Astrocyte of the spinal cord (primary cell): ENCODE data around the gene TUBGCP5.

Source experiments
- DNase-seq: peaks from one replicate; pipeline ENCODE4 v3.0.0; 2011; ENCODE audit warnings: low read depth, low spot score
- H3K4me3 ChIP-seq: 2 replicates; pipeline ENCODE4 v1.5.1; 2011; ENCODE audit warnings: low read depth, mild to moderate bottlenecking, low read length, moderate library complexity
- CTCF ChIP-seq: IDR thresholded peaks from 2 replicates; pipeline ENCODE4 v1.5.1; 2012; ENCODE audit warnings: low read depth, mild to moderate bottlenecking, low read length, inconsistent platforms
- in situ Hi-C: cut with HindIII; loops from 2 replicates; pipeline ENCODE4 v1.10.0; 2017; ENCODE audit warnings: low sequenced_read_pairs

Gene TUBGCP5

DNA sequence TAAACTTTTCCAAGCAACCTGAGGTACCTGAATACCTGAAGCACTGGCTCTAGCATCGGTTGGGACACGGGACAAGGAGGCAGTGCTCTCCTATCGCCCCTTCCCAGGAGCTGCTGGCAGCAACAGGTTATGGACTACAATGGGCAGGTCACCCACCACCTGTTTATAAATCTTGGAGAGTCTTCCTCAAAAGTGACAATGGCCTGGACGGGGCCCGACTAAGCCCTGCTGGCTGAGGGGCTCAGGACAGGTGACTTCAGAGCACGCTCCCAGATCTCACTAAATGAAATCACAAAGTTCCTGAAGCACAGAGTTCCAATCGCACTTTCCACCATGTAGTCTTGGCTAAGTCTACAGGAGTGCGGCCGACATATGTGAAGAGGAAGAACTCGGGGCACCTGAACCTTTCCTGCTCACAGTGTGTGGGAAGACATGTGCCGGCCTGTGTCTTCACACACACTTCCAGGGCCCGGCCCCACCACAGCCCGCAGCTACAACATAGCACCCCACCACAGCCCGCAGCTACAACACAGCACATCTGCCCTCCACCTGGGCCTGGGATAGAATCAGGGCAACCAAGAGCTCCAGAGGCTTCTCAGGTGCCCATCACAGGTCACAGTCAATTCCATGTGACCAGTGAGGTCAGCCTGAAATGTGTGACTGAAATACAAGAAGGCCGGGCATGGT lies 72.1 kb downstream of the TUBGCP5 start:
- TF ChIP-seq CTCF, result no peak
- in situ Hi-C loops, result no loop called here
- DNase-seq, result no peak
- H3K4me3 ChIP-seq, result no peak overlapping the region

DNA sequence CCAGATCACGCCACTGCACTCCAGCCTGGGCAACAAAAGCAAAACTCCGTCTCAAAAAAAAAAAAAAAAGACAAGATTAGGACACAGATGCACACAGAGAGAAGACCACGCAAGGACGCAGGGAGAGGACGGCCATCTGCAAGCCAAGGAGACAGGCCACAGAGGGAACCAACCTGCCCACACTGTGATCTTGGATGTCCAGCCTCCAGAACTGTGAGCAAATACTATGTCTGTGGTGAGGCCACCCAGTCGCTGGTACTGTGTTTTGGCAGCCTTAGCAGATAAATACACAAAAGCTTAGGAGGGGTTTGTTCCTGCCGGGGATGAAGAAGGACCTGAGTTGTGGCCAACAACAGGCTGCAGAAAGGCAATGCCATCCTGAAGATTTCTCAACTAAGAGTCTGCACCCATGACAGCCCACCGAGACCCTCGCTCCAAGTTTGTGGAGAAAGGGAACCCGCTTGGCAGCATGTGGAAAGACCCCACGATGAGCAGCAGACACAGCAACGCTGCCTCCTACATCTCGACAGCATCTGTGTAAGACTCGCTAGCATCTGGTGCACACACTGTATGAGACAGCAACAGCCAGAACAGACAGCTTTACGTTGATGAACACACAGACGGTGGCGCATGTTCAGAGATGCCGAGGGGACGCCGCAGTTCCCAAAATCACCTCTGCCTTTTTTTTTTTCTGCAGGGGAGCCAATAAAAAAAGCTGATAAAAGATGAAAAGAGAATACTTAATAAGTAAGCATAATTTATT lies 72.9 kb downstream of the TUBGCP5 start:
- DNase-seq, result no peak
- no peak overlapping the region for H3K4me3 ChIP-seq
- in situ Hi-C loops, result no loop called here
- no peak for TF ChIP-seq CTCF

DNA sequence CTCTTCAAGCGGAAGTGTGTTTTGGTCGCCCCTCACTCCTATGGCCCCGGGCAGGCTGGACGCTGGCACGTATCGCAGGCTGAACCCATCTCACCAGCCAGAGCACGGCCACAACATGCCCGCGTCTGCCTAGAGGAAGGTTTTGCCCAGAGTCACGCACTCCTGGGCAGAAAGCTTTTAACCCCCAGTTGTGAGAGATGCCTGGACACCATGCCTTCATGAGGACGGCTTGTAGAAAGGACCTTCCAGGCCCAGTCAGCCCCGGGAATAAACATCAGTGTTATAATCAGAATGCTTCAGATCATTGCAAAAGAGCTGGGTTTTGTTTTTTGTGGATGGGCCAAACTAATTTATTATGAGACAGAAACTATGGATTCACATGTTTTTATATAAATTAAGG lies 75.7 kb downstream of the TUBGCP5 start:
- no peak overlapping the region for H3K4me3 ChIP-seq
- in situ Hi-C loops, result no loop called here
- no peak for DNase-seq
- TF ChIP-seq CTCF, result no peak

DNA sequence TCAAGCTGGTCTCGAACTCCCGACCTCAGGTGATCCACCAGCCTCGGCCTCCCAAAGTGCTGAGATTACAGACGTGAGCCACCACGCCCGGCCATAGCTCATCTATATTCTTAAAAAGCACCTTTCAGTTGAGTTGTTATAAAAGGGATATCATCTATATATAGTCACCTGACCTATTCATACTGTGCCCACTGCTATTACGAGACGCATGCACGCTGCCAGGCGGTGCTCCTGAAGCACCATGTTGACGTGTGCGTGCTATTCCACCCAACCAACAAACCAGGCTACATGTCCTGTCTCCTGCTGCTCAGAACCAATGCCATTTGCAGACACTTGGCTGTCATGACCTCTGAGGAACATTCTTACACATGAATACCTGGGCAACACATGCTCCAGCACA lies 76.8 kb downstream of the TUBGCP5 start:
- no peak overlapping the region for H3K4me3 ChIP-seq
- no peak for TF ChIP-seq CTCF
- DNase-seq, result no peak
- in situ Hi-C loops, result no loop called here

DNA sequence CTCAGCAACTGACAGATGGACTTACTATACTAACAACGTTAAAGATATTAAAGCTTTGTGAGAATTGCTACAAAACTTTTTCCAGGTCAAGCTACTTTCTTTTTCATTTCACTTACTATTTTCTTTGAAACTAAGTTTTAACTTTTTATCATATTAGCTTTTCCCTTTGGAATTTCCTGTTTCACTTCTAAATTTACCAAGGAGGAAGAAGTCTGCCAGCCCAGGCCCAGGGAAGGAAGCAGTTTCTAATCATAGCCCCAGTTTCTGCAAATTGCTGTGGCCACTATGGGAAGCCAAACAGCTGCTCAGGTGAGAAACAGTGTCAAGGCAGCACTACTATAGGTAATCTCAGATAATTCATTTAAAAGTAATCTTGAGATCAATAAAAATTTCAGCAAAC lies 77.6 kb downstream of the TUBGCP5 start:
- DNase-seq, result peak; percentile 37
- TF ChIP-seq CTCF, result no peak
- no peak overlapping the region for H3K4me3 ChIP-seq
- in situ Hi-C loops, result no loop called here

DNA sequence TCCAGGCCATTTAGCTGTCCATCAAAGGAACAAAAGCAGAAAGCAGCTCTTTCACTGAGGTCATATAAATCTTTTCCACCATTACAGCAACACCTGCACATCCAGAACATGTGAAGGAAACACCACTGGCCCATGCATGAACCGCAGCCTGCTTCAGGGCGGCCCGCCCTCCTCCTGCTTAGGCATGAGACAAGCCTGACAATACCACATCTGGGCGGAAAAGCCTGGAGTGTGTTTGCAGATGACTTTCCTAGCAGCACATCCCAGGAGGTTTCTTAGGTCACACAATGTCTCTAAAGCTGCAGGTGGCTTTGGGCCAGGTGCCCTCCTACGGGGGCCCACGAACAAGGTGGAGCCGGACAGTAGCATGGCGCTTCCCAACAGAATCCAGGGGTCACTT lies 78.8 kb downstream of the TUBGCP5 start:
- DNase-seq, result no peak
- TF ChIP-seq CTCF, result no peak
- in situ Hi-C loops, result no loop called here
- no peak overlapping the region for H3K4me3 ChIP-seq
